A549 (cell line): ENCODE data around the gene PIM3. TPM values are rescaled to one million over a fixed set of nuclear protein-coding genes. Genes with fewer than 3 reads are reported as not detected.

Experiments used
- ATAC-seq, 2 experiments: fragments of 200-7000 bp in 1 of 2; fragments of >200 bp in 1 of 2; cut with Nextera tagmentation in 1 of 2; cut with Tn5 transposase in 1 of 2; 3 replicates each; pipeline versions ENCODE4 v1.8.0 to v1.9.1; 2018 to 2020; ENCODE audit warnings: mild to moderate bottlenecking in 1 of 2, moderate library complexity in 1 of 2
- CTCF ChIA-PET: fragments of 300-600 bp; sonication (Branson Sonifier 250); formaldehyde crosslinking; extraction: SDS; loops from one replicate; lab custom pipeline; 2021; ENCODE audit warnings: antibody characterized with exemption, inconsistent platforms; lab: Yijun Ruan, JAX
- POLR2A ChIA-PET: fragments of 350-600 bp; formaldehyde crosslinking; extraction: SDS; loops from one replicate; lab custom pipeline; 2021; ENCODE audit warnings: antibody characterized with exemption, inconsistent platforms; lab: Yijun Ruan, JAX
- DNase-seq, 2 experiments: peaks; one replicate each; pipeline versions ENCODE4 v3.0.0 to v3.0.0-alpha.2; 2011 to 2016; ENCODE audit warnings: low read depth in 1 of 2, low spot score in 1 of 2
- FAIRE-seq: peaks from 2 replicates; lab custom pipeline; 2011; peaks lifted over from hg19 to GRCh38; lab: Jason Lieb, UNC
- H3K27ac ChIP-seq, 2 experiments: fragments of >200 bp; sonication (Bioruptor Twin); formaldehyde crosslinking; 3 replicates each; pipeline ENCODE4 v1.5.1; 2016 to 2017
- H3K4me1 ChIP-seq: fragments of >200 bp; sonication (Bioruptor Twin); formaldehyde crosslinking; 3 replicates; pipeline ENCODE4 v1.6.1; 2016
- H3K4me2 ChIP-seq: fragments of >200 bp; sonication (Bioruptor Twin); formaldehyde crosslinking; 3 replicates; pipeline ENCODE4 v1.6.1; 2016
- H3K4me3 ChIP-seq: fragments of >200 bp; sonication (Bioruptor Twin); formaldehyde crosslinking; 3 replicates; pipeline ENCODE4 v1.5.1; 2016
- H3K9me3 ChIP-seq: fragments of >200 bp; sonication (Bioruptor Twin); formaldehyde crosslinking; 3 replicates; pipeline ENCODE4 v1.6.1; 2016
- CBX2 ChIP-seq: fragments of 200-600 bp; sonication (generic); IDR thresholded peaks from 2 replicates; pipeline ENCODE4 v1.6.1; 2016; ENCODE audit warnings: low read depth, mild to moderate bottlenecking, borderline replicate concordance
- EP300 ChIP-seq, 2 experiments: fragments of >200 bp; sonication (Bioruptor Twin); formaldehyde crosslinking; IDR thresholded peaks; 2 replicates in 1 of 2; 3 replicates in 1 of 2; pipeline ENCODE4 v1.6.1; 2016 to 2017
- FOSB ChIP-seq: fragments of 250-450 bp; sonication (Bioruptor Pico); IDR thresholded peaks from 2 replicates; pipeline ENCODE4 v1.5.0; 2020; ENCODE audit warnings: mild to moderate bottlenecking, moderate library complexity
- FOXS1 ChIP-seq: fragments of 250-450 bp; sonication (Bioruptor Pico); IDR thresholded peaks from 2 replicates; pipeline ENCODE4 v1.5.0; 2020; ENCODE audit warnings: mild to moderate bottlenecking, moderate library complexity
- HDAC2 ChIP-seq: fragments of 200-600 bp; sonication (generic); IDR thresholded peaks from 2 replicates; pipeline ENCODE4 v1.6.1; 2016
- HMGXB4 ChIP-seq: fragments of 250-450 bp; sonication (Bioruptor Pico); IDR thresholded peaks from 2 replicates; pipeline ENCODE4 v1.5.0; 2021; ENCODE audit warnings: mild to moderate bottlenecking, moderate library complexity, borderline replicate concordance
- HOXA7 ChIP-seq: fragments of 250-450 bp; sonication (Bioruptor Pico); IDR thresholded peaks from 2 replicates; pipeline ENCODE4 v1.5.0; 2020; ENCODE audit warnings: mild to moderate bottlenecking, moderate library complexity
- HOXB13 ChIP-seq: fragments of 250-450 bp; sonication (Bioruptor Pico); IDR thresholded peaks from 2 replicates; pipeline ENCODE4 v1.5.0; 2020; ENCODE audit warnings: low read depth, mild to moderate bottlenecking, moderate library complexity
- HOXB5 ChIP-seq: fragments of 250-450 bp; sonication (Bioruptor Pico); IDR thresholded peaks from 2 replicates; pipeline ENCODE4 v1.5.0; 2020; ENCODE audit warnings: mild to moderate bottlenecking, moderate library complexity
- KDM1A ChIP-seq: fragments of 200-600 bp; sonication (generic); IDR thresholded peaks from 2 replicates; pipeline ENCODE4 v1.6.1; 2016; ENCODE audit warnings: low read depth, mild to moderate bottlenecking
- KDM5A ChIP-seq: fragments of 200-600 bp; sonication (generic); IDR thresholded peaks from 2 replicates; pipeline ENCODE4 v1.6.1; 2016; ENCODE audit warnings: antibody characterized with exemption, mild to moderate bottlenecking
- MAZ ChIP-seq: fragments of 150-350 bp; IDR thresholded peaks from 2 replicates; pipeline ENCODE4 v1.6.1; 2014; ENCODE audit warnings: antibody characterized with exemption, low read depth, low read length, borderline replicate concordance
- MYC ChIP-seq: IDR thresholded peaks from 2 replicates; pipeline ENCODE4 v1.6.1; 2012; ENCODE audit warnings: mild to moderate bottlenecking, inconsistent platforms, low read length, improper control_type of control experiment, borderline replicate concordance
- NFE2L2 ChIP-seq: fragments of 150-350 bp; conservative IDR thresholded peaks from 2 replicates; pipeline ENCODE4 v1.6.1; 2014; ENCODE audit warnings: low read length
- NPAS2 ChIP-seq: fragments of 250-450 bp; sonication (Bioruptor Pico); IDR thresholded peaks from 2 replicates; pipeline ENCODE4 v1.8.0; 2022; ENCODE audit warnings: mild to moderate bottlenecking, moderate library complexity, borderline replicate concordance
- NR3C1 ChIP-seq: fragments of >200 bp; sonication (Bioruptor Twin); formaldehyde crosslinking; IDR thresholded peaks from 3 replicates; pipeline ENCODE4 v1.6.1; 2017
- PBX3 ChIP-seq: IDR thresholded peaks from 2 replicates; pipeline ENCODE4 v1.6.1; 2012
- POLR2AphosphoS2 ChIP-seq: conservative IDR thresholded peaks from 2 replicates; pipeline ENCODE4 v1.6.1; 2012; ENCODE audit warnings: low read length, improper control_type of control experiment, inconsistent platforms
- RCOR1 ChIP-seq: fragments of 150-350 bp; IDR thresholded peaks from 2 replicates; pipeline ENCODE4 v1.6.1; 2014; ENCODE audit warnings: antibody characterized with exemption, low read length, low read depth
- RFX5 ChIP-seq: fragments of 450-650 bp; IDR thresholded peaks from 2 replicates; pipeline ENCODE4 v1.7.1; 2014; ENCODE audit warnings: antibody characterized with exemption, mild to moderate bottlenecking, moderate library complexity
- RNF2 ChIP-seq: fragments of 200-600 bp; sonication (generic); IDR thresholded peaks from 2 replicates; pipeline ENCODE4 v1.6.1; 2016; ENCODE audit warnings: low read depth, mild to moderate bottlenecking, antibody characterized with exemption, moderate library complexity, borderline replicate concordance
- SREBF2 ChIP-seq: fragments of 450-650 bp; IDR thresholded peaks from 2 replicates; pipeline ENCODE4 v1.6.1; 2014; ENCODE audit warnings: mild to moderate bottlenecking, moderate library complexity
- TFCP2L1 ChIP-seq: fragments of 250-450 bp; sonication (Bioruptor Pico); IDR thresholded peaks from 2 replicates; pipeline ENCODE4 v1.5.0; 2021; ENCODE audit warnings: mild to moderate bottlenecking
- ZNF302 ChIP-seq: fragments of 250-450 bp; sonication (Bioruptor Pico); IDR thresholded peaks from 2 replicates; pipeline ENCODE4 v1.9.0; 2021; ENCODE audit warnings: inconsistent platforms, mild to moderate bottlenecking, moderate library complexity
- WGBS: methylation state at CpG from one replicate; pipeline ENCODE4 v1.1.6; 2017; ENCODE audit errors: missing lambda C conversion rate; 5-methylcytosine and 5-hydroxymethylcytosine counted together
- polyA plus RNA-seq, 4 experiments: library from polyadenylated mRNA; depleted of rRNA in 3 of 4; stranded (reverse); fragments of >200 nt; fragmentation: RNase III in 1 of 4; extraction: RNeasy Plus Mini Kit Qiagen cat#74134 plus additional on column Dnase treatment in 1 of 4; gene quantifications; 2 replicates in 3 of 4; 3 replicates in 1 of 4; pipeline ENCODE4 v1.2.3, GENCODE V29; 2011 to 2017
- TF ChIP-seq, protein P1 (sequence below): fragments of 200-600 bp; sonication (generic); IDR thresholded peaks from 2 replicates; pipeline ENCODE4 v1.6.1; 2016; ENCODE audit warnings: antibody characterized with exemption, mild to moderate bottlenecking, moderate library complexity

PIM3 gene
- polyA plus RNA-seq, 2 of the 4 experiments (the other 2 are of a cell fraction): 4.4 to 11.3 TPM

GRCh38 chr22:49994361-49995040 is 33.9 kb downstream of the PIM3 start:
- no peak overlapping the region for H3K4me2 ChIP-seq

DNA sequence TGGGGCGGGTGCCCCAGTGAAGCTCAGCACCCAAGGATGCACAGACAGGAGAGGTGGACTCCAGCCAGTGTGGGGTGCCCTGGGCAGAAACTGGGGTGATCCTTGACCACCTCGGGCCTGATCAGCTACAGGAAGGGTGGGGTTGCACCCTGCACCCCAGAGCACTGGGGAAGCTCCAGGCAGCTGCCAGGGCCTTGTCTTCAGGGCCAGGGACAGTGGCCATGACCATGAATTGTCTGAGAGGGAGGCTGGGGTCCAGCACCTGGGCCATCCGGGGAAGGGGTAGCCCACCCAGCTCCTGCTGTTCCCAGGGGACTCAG is 34.4 kb downstream of the PIM3 start:
- WGBS: no CpG with 5 or more reads among the region's 3 CpGs
- ATAC-seq: no peak
- no peak overlapping the region for H3K4me3 ChIP-seq
- H3K9me3 ChIP-seq: peaks cover 8% of the 10 kb centered on the region; the same call in 1 of the 3 replicates
- DNase-seq: no peak
- no peak overlapping the region for H3K4me2 ChIP-seq
- CTCF ChIA-PET: interaction anchor here (1.2 to 6.5 kb wide), 6 partner anchors 10 to 65 kb away, joined by 3 to 39 read pairs (median 13); no protein-coding TSS in a partner anchor
- TF ChIP-seq RFX5: no peak
- TF ChIP-seq RCOR1: no peak
- no peak for TF ChIP-seq HOXB5
- no peak for TF ChIP-seq FOXS1 (CRISPR knock-in tag)
- no peak for TF ChIP-seq NFE2L2
- no peak for TF ChIP-seq ZNF302 (CRISPR knock-in tag)
- TF ChIP-seq SREBF2: no peak
- TF ChIP-seq POLR2AphosphoS2: no peak
- TF ChIP-seq RNF2: no peak
- no peak for TF ChIP-seq MYC
- TF ChIP-seq TFCP2L1 (CRISPR knock-in tag): no peak
- TF ChIP-seq NR3C1: no peak
- no peak for FAIRE-seq
- POLR2A ChIA-PET: no interaction called here
- H3K4me1 ChIP-seq: peaks cover 4% of the 10 kb centered on the region; the same call in 1 of the 3 replicates
- H3K27ac ChIP-seq: no peak overlapping the region

More at GRCh38 chr22:49994361-49995040, 33.9 kb downstream of the PIM3 start:
- POLR2A ChIA-PET: no interaction called here
- TF ChIP-seq HDAC2 (no peak), RNF2 (no peak), ZNF302 (CRISPR knock-in tag) (no peak), HOXB13 (no peak), SREBF2 (no peak), CBX2 (no peak), HOXA7 (CRISPR knock-in tag) (no peak), PBX3 (no peak), HMGXB4 (CRISPR knock-in tag) (no peak), KDM1A (no peak), NPAS2 (CRISPR knock-in tag) (no peak), MAZ (no peak), EP300 (IDR thresholded peaks at IDR 0.05) (no peak), FOSB (CRISPR knock-in tag) (no peak), KDM5A (no peak)
- TF ChIP-seq, protein P1, sequence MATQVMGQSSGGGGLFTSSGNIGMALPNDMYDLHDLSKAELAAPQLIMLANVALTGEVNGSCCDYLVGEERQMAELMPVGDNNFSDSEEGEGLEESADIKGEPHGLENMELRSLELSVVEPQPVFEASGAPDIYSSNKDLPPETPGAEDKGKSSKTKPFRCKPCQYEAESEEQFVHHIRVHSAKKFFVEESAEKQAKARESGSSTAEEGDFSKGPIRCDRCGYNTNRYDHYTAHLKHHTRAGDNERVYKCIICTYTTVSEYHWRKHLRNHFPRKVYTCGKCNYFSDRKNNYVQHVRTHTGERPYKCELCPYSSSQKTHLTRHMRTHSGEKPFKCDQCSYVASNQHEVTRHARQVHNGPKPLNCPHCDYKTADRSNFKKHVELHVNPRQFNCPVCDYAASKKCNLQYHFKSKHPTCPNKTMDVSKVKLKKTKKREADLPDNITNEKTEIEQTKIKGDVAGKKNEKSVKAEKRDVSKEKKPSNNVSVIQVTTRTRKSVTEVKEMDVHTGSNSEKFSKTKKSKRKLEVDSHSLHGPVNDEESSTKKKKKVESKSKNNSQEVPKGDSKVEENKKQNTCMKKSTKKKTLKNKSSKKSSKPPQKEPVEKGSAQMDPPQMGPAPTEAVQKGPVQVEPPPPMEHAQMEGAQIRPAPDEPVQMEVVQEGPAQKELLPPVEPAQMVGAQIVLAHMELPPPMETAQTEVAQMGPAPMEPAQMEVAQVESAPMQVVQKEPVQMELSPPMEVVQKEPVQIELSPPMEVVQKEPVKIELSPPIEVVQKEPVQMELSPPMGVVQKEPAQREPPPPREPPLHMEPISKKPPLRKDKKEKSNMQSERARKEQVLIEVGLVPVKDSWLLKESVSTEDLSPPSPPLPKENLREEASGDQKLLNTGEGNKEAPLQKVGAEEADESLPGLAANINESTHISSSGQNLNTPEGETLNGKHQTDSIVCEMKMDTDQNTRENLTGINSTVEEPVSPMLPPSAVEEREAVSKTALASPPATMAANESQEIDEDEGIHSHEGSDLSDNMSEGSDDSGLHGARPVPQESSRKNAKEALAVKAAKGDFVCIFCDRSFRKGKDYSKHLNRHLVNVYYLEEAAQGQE: no peak
- FAIRE-seq (no peak), DNase-seq (no peak), ATAC-seq (no peak)
- H3K4me1 ChIP-seq: peaks cover 4% of the 10 kb centered on the region; the same call in 1 of the 3 replicates
- H3K27ac ChIP-seq: no peak overlapping the region
- peaks cover 8% of the 10 kb centered on the region; the same call in 1 of the 3 replicates for H3K9me3 ChIP-seq
- H3K4me3 ChIP-seq: no peak overlapping the region
- CTCF ChIA-PET: interaction anchor here (1.2 to 6.5 kb wide), 7 partner anchors 10 to 64 kb away, joined by 3 to 39 read pairs (median 10); no protein-coding TSS in a partner anchor
- WGBS: 78% methylated on average over 5 of the region's 21 CpGs
